GM18868 (cell line): Measurements from ENCODE around the gene SIN3B.
"Not testable (repeated sequence)": the region's sequence is repeated elsewhere in the genome, so short reads cannot be mapped to it uniquely, and the experiment has no call there.

Experiments used
- ATAC-seq: cut with Tn5 transposase; IDR thresholded peaks from one replicate; pipeline ENCODE4 v1.9.1; 2021; ENCODE audit warnings: mild to moderate bottlenecking, moderate library complexity; ENCODE audit not compliant: unreplicated experiment

Gene SIN3B, protein sequence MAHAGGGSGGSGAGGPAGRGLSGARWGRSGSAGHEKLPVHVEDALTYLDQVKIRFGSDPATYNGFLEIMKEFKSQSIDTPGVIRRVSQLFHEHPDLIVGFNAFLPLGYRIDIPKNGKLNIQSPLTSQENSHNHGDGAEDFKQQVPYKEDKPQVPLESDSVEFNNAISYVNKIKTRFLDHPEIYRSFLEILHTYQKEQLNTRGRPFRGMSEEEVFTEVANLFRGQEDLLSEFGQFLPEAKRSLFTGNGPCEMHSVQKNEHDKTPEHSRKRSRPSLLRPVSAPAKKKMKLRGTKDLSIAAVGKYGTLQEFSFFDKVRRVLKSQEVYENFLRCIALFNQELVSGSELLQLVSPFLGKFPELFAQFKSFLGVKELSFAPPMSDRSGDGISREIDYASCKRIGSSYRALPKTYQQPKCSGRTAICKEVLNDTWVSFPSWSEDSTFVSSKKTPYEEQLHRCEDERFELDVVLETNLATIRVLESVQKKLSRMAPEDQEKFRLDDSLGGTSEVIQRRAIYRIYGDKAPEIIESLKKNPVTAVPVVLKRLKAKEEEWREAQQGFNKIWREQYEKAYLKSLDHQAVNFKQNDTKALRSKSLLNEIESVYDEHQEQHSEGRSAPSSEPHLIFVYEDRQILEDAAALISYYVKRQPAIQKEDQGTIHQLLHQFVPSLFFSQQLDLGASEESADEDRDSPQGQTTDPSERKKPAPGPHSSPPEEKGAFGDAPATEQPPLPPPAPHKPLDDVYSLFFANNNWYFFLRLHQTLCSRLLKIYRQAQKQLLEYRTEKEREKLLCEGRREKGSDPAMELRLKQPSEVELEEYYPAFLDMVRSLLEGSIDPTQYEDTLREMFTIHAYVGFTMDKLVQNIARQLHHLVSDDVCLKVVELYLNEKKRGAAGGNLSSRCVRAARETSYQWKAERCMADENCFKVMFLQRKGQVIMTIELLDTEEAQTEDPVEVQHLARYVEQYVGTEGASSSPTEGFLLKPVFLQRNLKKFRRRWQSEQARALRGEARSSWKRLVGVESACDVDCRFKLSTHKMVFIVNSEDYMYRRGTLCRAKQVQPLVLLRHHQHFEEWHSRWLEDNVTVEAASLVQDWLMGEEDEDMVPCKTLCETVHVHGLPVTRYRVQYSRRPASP

DNA sequence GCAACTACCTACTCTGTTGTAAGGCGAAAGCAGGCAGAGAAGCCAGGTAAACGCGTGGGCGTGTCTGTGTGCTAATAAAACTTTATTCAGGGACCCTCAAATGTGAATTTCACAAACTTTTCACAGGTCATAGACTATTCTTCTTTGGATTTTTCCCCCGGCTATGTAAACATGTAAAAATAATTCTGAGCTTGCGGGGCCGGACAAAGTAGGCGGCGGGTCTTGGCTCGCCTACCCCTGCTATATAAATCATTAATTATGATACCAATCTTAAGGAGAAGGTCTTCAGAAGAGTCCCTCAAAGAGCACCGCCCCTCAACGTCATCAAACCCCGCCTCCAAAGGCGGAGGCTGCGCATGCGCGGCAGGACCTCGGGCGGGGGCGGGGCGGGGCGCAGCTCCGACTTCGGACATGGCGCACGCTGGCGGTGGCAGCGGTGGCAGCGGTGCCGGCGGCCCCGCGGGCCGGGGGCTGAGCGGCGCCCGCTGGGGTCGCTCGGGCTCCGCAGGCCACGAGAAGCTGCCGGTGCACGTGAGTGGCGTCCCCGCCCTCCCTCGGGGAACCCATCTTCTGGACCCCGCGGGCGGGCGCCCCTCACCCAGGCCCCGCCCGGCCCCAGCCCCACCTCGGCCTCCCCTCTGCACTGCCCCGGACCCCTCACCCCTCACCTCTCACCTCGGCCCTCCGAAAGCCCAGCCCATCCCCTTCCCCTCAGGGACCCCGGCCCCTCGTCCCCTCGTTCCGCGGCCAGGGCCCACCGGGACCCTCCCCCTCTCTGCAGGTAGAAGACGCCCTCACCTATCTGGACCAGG, at the start of gene SIN3B:
SIN3B (plus strand) TSS at position 389 of the 812 bp plus-strand sequence; CDS start at position 412, 23 bp downstream.
- ATAC-seq, result no peak

DNA sequence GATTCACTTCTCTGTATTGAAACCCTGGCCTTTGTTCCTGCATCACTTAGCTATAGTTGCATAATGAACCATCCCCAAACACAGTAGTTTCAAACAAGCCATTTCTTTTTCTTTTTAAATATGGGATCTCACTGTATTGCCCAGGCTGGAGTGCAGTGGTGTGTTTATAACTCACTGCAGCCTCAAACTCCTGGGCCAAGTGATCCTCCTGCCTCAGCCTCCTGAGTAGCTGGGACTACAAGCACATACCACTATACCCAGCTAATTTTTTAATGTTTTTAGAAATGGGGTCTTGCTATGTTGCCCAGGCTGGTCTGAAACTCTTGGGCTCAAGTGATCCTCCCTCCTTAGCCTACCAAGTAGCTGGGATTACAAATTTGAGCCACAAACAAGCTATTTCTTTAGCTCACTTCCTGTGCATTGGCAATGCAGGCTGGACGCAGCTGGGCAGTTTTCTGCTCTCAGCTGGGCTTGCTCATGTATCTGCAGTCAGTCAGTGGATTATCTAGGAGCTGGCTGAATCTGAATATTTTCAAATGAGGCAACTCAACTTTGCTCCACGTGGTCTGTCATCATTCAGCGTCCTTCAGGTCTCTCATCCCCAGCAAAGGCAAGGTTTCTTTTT, 49.5 kb upstream of the SIN3B start:
- ATAC-seq, result no peak

- ATAC-seq, result no peak
These were observed 46.5 kb upstream of the SIN3B start for GRCh38 chr19:16782719-16783118.

DNA sequence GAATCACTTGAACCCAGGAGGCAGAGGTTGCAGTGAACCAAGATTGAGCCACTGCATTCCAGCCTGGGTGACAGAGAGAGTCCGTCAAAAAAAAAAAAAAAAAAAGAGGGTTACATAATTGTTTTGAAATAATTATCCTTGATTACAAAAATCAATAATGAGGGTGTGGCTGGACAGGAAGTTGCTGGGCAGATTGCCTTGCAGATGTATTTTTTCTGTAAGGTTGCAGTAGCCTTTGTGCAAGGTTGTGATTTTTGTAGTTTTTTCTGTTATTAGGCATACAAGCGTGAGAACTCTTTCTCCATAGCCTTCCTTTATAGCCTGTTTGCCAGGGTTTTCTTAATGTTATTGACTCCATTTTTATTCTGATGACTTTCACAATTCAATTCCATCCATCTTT, 40.7 kb upstream of the SIN3B start:
- no peak for ATAC-seq

- ATAC-seq, result no peak
These were observed 40.0 kb upstream of the SIN3B start for GRCh38 chr19:16789238-16789637.

- no peak for ATAC-seq
These were observed 39.1 kb upstream of the SIN3B start for GRCh38 chr19:16790051-16790450.

- no peak for ATAC-seq
These were observed 37.3 kb upstream of the SIN3B start for GRCh38 chr19:16791942-16792341.

- no peak for ATAC-seq
These were observed 34.4 kb upstream of the SIN3B start for GRCh38 chr19:16794456-16795441.

DNA sequence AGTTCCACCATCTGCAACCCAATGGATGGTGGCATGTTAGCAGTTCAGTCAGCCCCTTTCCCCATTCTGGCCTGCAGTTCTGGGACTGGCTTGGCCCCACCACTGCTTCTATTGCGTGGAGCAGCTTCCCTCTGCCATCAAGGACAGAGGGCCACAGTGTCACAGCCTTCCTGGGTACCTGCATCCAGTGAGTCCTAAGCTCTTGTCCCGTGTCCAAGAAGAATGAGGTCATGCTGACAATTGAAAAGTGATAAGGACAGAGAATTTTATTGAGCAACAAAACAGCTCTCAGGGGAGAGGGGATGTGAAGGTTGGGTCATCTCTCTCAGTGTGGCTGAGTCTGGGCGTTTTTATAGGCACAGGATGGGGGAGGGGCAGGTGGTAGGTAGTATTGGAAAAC, 33.5 kb upstream of the SIN3B start:
- no peak for ATAC-seq

DNA sequence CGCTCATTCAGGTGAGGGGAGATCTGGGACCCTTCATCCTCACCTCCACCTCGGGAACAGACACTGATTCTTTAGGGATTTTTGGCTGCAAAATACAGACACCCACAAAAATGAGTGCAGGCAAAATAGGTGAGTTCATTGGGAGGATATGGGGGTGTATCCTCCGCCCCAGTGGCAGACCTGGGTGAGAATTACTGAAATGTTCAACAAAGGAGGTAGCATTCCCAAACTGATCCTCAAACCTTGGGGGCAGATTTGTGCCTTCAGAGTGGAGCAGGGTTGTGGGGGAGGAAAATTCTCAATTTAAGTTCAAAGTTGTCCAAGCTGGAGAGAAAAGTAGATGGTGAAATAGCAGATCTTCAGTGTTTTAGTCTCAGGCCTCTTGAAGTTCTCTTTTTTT, 31.3 kb upstream of the SIN3B start:
- no peak for ATAC-seq

DNA sequence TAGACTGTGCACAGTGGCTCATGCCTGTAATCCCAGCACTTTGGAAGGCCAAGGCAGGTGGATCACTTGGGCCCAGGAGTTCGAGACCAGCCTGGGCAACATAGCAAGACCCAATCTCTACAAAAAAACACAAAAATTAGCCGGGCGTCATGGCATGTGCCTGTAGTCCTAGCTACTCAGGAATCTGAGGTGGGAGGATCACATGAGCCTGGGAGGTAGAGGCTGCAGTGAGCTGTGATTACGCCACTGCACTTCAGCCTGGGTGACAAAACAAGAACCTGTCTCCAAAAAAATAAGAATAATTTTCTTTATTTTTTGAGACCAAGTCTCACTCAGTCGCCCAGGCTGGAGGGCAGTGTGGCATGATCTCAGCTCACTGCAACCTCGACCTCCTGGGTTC, 30.9 kb upstream of the SIN3B start:
- ATAC-seq, result not testable (repeated sequence)

DNA sequence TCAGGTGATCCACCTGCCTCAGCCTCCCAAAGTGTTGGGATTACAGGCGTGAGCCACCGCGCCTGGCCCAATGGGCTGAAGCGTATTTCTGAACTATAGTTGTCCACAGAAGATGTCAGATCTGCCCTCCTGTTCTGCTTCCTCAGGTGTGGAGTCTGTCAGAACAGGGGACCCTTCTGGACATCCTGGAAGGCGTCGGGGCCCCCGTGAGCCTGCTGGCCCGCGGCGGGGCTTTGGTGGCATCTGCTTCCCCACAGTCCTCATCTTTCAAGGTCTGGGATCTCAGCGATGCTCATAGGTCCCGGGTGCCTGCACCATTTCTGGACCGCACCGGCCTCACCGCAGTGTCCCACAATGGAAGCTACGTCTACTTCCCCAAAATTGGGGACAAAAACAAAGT, 29.5 kb upstream of the SIN3B start:
- ATAC-seq, result no peak

GRCh38 chr19:16801600-16802013, 27.6 kb upstream of the SIN3B start:
- no peak for ATAC-seq

DNA sequence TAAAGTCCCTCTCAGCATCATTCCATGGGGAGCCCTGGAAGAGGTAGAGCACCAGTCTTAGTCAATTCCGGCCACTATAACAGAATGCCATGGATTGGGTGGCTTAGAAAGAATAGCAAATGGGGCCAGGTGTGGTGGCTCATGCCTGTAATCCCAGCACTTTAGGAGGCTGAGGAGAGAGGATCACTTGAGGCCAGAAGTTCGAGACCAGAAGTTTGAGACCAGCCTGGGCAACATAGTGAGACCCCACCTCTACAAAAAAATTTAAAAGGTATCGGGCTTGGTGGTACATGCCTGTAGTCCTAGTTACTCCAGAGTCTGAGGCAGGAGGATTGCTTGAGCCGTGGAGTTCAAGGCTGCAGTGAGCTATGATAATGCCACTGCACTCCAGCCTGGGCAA, 25.0 kb upstream of the SIN3B start:
- ATAC-seq, result no peak

DNA sequence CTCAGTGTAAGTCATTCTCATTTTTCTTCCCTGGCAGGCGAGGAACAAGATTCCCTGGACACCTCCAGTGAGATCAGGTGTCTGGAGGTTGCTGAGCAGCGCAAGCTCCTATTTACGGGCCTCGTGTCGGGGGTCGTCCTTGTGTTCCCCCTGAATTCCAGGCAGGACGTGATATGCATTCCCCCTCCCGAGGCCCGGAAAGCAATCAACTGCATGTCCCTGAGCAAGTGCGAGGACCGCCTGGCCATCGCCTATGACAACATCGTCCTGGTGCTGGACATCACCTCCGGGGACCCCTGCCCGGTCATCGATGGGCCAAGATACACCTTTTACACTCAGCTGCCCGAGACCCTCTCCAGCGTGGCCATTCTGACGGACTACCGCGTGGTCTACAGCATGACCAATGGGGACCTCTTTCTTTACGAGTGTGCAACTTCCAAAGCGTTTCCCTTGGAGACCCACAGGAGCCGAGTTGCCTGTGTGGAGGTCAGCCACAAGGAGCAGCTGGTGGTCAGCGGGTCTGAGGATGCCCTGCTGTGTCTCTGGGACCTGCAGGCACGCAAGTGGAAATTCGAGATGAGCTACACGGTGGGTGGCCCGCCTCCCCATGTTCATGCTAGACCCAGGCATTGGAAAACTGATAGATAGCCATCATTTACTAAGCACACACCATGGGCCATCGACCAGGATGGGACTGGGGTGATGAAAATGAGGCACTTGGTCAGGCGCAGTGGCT, 21.5 kb upstream of the SIN3B start:
- ATAC-seq, result no peak

DNA sequence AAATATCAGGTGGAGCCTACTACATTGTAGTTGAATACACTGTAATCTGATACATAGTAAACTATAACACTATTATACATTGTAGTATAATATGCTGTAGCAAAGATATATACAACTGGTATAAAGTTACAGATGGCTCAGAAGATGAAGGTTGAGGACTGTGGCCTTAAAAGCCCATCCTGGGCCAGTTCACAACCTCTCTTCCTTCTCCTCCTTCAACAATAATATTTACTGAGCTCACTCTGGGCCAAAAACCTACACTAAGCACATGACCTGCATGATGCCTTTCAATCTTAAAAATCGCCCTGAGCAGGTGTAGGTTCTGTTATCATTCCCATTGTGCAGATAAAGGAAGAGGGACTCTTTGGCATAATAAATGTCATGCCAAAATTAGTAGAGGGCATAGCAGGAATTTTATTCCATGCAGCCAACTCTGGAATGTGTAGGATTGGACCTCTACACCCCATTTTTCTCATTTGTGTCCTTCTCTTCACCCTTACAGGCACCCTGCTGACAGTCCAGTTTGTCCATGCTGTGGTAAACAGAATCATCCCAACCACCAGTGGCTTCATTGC, 14.6 kb upstream of the SIN3B start:
- no peak for ATAC-seq

- no peak for ATAC-seq
These were observed 9.1 kb upstream of the SIN3B start for GRCh38 chr19:16820056-16820455.

DNA sequence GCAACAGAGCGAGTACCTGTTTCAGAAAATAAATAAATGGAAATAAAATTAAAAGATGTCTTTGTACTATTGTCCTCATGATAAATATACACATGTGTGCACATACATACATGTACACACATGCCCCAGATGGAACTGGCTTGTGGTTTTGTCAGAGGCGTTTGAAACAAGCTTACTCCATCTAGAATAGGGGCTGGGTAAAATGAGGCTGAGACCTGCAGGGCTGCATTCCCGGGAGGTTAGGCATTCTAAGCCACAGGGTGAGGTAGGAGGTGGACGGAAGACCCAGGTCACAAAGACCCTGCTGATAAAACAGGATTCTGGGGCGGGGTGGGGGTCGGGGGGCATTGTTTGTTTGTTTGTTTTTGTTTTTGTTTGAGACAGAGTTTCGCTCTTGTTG, 8.1 kb upstream of the SIN3B start:
- no peak for ATAC-seq
